GM23248 (cell line): ENCODE measurements around the gene CPLX3.

Experiments
- EZH2 ChIP-seq: fragments of 200-600 bp; sonication (generic); IDR thresholded peaks from 2 replicates; pipeline ENCODE4 v1.6.1; 2018; ENCODE audit warnings: antibody characterized with exemption, mild to moderate bottlenecking; ENCODE audit not compliant: insufficient read depth, poor library complexity, severe bottlenecking
- EZH2phosphoT487 ChIP-seq: fragments of 200-600 bp; sonication (generic); IDR thresholded peaks from 2 replicates; pipeline ENCODE4 v1.6.1; 2018; ENCODE audit warnings: antibody characterized with exemption, moderate library complexity, mild to moderate bottlenecking, low read depth; ENCODE audit not compliant: insufficient read depth

DNA sequence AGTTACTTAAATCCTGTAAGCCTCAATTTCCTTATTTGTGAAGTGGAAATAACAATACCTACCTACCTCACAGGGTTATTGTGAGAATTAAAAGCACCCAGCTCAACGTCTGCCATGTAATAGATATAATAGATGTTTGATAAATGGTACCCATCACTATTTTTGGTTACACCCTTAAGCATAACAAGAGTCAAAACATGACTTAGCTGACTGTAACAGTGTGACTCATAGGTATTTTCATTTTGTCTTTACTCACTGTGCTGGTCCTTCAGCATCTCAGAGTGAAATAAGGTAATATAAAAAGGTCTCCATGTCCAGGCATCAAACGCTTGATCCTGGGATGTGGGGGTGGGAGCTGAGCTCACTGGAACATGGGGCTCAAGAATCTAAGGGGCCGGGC, 3.1 kb downstream of the CPLX3 start:
- TF ChIP-seq EZH2, result no peak
- no peak for TF ChIP-seq EZH2phosphoT487
